ENCODE measurements around the gene HSPA4.
"Not testable (repeated sequence)": the region's sequence is repeated elsewhere in the genome, so short reads cannot be mapped to it uniquely, and the experiment has no call there.

The HSPA4 gene

DNA sequence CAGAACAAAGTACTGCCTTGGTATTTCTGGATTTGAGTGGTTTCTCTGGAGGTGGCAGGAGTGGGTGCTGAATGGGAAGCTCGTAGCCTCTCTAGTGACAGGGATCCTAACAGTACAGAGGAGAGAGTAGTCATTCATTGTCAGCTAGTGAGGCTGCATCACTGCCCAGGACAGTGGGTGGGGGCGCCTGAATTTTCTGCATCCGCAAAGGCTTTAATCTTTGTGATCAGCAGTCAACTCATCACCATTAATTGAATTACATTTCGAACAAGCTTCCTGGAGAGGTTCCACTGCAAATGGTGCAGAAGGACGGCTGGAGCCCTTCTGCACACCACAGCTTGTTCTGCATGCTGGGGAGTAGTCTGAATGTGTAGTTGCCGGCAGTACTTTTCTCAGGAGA is 77.5 kb downstream of the HSPA4 start:
- DNase-seq: no peak

DNA sequence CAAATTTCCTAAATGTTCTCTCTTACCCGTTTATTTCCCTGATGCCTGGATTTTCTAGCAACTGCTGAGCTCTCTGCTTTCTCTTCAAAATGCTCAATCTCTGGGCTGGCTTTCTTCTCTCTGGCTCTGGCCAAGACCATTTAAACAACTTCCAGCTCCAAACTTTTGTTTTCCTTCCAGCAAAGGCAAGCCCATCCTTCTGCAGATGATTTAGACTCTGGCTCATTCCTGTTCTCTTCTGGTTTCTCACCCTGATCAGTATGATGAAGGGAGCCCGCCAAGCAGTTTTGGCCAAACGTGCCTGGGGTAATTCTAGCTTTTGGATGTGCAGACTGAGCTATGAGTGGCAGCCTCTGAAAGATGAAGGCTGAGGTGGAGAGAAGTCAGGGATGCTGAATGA is 78.1 kb downstream of the HSPA4 start:
- DNase-seq: no peak

DNA sequence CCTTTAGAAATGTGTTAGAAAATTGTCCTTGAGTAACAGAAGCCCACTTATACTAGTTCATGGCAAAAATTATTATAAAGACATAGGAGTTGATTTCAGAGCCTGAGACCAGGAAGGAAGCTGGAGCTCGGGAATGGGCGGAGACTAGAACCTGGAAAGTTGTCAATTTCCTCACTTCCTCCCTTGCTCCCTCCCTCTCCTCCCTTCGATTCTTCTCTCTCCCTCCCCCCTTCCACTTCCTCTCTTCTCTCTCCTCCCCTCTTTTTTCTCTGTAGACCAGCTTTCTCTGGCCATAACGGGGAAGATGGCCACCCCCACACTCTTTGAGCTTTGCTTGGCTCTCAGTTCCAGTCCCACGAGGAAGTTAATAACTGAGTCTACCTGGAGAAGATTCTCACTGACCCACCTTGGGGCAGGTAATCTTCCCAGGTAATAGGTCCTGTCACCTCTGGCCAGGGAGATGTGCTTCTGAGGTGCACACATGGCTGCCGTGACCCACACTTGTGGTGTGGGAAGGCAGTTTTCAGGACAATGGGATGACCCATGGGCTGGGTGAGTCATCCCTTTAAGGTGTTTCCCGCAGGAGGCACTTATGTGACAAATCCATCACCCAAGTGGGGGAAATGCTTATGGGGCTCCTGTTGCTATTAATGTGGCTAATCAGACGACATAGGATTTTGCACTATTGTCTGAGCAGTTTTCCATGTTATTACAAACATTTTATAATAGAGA is 78.7 kb downstream of the HSPA4 start:
- DNase-seq: no peak

DNA sequence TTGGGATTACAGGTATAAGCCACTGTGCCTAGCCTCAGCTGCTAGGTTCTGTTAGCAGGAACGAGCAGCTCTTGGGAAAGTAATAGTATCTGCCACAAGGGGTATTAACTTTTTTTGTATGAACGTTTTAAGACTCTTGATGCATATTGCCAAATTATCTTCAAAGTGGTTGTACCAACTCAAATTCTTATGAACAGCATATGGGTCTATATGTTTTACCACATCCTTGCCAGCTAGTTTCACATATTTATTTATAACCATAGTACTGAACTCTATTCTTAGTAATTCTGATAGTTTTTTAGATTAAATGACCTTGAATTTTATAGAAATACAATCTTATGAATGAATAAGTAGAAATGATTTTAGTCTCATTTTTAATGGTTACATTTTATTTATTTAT is 80.9 kb downstream of the HSPA4 start:
- no peak for DNase-seq

DNA sequence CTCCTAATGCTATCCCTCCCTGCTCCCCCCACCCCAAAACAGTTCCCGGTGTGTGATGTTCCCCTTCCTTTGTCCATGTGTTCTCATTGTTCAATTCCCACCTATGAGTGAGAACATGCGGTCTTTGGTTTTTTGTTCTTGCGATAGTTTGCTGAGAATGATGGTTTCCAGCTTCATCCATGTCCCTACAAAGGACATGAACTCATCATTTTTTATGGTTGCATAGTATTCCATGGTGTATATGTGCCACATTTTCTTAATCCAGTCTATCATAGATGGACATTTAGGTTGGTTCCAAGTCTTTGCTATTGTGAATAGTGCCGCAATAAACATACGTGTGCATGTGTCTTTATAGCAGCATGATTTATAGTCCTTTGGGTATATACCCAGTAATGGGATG is 81.4 kb downstream of the HSPA4 start:
- not testable (repeated sequence) for DNase-seq

DNA sequence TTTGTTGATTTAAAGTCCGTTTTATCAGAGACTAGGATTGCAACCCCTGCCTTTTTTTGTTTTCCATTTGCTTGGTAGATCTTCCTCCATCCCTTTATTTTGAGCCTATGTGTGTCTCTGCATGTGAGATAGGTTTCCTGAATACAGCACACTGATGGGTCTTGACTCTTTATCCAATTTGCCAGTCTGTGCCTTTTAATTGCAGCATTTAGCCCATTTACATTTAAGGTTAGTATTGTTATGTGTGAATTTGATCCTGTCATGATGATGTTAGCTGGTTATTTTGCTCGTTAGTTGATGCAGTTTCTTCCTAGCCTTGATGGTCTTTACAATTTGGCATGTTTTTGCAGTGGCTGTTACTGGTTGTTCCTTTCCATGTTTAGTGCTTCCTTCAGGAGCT is 85.1 kb downstream of the HSPA4 start:
- DNase-seq: not testable (repeated sequence)

DNA sequence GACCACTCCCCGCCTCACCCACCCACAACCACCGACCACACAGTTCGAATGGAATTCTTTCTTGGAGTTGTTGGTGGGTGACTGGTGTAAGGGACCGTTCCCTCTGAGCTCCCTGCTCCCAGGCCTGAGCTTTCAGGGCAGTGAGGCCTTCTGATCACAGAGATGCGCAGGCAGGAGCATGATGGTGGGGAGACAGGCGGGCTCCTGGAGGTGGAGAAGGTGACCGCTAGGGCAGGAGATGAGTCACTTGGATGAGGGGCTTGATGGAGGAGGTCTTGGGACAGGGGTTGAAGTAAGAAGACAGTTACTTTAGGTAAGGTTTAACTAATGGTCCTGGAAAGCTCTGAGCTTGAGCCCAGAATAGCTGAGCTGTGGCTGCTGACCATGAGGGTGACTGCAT is 88.5 kb downstream of the HSPA4 start:
- no peak for DNase-seq

DNA sequence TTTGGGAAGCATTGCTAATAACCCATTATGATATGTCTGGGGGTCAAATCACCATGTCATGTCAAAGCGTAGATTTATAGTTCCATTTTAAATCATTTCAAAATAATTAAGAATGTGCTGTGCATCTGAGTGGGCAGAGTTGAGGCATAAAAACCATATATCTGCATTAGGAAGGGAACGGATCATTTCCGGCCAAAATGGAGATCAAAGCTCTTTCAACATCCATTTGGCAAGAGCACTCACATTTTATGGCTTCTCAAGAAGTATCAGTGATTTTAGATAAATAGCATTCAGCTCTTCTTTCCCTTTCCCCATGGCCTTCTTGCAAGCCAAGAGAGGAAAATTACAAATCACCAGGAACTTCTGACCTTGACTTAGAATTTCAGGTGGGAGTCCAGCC is 89.9 kb downstream of the HSPA4 start:
- no peak for DNase-seq

DNA sequence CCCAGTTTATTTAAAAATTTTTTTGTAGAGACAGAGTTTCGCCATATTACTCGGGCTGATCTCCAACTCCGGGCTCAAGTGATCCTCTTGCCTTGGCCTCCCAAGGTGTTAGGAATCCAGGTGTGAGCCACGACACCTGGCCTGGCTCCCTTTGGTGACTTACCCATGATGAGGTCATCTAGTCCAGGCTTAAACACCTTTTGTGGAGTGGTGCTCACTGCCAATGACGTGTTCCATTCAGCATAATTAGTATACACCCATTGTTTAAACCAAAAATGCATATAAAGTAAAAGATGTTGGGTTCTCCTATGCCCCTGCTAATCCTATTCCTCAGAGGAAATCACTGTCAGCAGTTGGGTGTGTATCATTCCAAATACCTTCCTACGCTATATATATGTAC is 91.0 kb downstream of the HSPA4 start:
- no peak for DNase-seq

DNA sequence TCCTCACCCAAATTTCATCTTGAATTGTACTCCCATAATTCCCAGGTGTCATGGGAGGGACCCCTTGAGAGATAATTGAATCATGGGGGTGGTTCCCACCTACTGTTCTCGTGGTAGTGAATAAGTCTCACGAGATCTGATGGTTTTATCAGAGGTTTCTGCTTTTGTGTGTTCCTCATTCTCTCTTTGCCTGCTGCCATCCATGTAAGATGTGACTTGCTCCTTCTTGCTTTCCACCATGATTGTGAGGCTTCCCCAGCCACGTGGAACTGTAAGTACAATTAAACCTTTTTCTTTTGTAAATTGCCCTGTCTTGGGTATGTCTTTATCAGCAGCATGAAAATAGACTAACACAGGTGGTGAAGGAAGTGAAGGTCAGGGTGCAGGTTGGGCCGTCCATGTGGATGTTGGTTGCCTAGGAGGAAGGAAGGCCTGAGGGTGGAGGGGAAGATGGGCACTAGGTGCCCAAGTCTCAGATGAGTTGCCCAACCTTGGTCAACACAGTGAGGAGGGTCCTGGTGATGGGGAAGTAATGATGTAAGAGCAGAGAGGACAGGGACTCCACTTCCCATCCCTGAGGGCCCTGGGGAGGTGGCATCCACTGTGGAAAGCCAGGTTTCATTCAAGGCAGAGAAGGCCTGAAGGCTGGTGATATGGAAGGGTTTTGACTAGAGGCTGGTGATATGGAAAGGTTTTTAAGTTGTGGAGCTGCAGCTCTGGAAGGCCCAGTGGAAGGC is 92.6 kb downstream of the HSPA4 start:
- no peak for DNase-seq

DNA sequence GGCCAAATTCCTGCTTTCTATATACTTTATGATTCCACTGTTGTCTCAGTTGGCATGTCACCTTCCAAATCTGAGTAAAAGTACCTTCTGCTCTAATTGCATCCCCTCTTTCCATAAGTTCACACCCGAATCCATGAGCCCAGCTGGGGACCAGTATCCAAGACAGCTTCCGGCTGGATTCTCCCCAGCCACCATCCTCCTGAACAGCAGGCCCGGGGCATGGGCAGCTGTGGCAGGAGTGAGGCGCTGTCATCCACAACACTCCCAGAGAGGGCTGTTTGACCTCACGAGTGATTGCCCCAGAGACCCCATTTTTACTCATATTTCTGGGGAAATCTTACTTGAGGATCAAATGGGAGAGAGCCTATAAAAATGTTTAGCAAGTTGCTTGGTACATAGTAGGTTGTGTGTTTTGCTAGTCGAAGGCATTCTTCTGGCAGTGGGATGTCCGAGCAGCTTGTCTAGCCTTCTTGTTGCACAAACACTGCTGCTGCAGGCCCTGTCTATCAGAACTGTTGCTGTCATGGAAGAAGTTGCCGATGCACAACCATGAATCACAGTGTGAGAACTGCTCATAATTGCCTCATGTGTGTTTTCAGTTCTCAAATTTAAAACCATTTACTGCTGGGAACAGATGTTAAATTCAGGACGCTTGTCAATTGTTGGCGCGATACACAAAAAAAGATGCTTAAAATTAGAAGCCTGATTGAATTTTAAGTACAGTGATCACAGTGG is 93.8 kb downstream of the HSPA4 start:
- no peak for DNase-seq

DNA sequence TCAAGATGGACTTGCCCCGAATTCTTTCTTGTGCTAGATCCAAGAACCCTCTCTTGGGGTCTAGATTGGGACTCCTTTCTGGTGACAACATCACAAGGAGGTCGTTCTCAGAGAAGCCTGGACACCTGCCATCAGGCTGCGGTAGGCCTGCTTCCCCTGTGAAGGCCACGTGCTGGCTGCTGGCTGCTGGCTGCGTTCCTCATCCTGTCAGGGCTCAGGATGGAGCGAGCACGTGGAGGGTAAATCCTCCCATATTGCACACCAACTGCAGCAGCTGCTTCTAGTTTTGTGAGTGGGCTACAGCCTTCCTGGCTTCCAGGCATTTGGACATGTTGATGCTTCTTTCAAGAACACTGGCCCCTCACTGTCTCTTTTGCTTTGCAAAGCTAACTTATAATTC is 95.6 kb downstream of the HSPA4 start:
- DNase-seq: no peak

DNA sequence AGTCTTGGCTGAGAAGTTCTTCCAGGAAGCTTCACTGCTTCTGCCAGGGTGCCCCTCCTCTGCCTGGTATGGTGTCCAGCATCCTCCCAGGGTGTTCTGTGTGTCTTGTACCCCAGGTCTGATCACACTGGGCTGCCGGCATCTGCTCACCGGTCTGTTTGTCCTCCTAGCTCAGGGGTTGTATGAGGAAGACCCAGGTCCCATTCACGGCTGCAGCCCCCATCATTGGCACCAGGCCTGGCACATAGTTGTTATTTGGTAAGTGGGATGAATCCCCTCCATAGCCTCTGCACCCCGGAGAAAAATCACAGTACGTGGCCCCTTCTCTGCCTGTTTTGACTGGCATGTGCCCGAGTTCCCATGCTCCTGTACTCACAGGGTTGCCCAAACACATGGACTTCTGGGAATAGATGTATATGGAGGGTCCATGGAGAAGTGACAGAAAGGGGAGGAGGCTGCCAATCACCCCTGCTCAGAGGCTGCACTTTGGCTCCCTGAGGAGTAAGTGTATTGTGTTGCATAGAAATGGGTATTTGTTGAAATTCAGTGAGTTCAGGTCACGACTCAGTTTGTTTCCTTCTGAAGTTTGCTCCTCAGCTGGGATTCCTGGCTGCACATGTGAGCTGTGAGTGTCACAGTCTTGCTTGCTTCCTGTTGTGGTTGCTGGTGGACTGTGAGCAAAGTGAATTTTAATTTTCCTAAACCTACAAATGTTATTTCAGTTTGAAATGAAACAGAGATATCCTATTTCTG is 96.2 kb downstream of the HSPA4 start:
- no peak for DNase-seq

DNA sequence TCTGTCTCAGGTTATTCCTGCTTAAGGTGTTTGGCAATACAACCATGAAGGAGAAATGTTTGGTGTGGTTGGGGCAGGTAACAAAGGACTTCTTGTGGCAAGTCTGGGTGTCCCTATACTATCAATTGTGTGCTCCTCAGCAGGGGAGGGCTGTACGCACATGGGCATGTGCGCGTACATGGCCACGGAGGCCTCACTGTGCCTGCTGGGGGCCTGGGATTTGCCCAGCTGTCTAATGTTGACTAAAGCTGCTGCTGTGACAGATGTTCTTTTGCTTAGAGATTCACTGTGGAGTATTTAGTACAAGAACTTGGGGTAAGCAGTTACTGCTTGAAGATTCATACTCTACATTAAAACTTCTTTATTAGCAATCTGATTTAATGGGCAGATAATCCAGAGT is 97.5 kb downstream of the HSPA4 start:
- peak; percentile 25 for DNase-seq

DNA sequence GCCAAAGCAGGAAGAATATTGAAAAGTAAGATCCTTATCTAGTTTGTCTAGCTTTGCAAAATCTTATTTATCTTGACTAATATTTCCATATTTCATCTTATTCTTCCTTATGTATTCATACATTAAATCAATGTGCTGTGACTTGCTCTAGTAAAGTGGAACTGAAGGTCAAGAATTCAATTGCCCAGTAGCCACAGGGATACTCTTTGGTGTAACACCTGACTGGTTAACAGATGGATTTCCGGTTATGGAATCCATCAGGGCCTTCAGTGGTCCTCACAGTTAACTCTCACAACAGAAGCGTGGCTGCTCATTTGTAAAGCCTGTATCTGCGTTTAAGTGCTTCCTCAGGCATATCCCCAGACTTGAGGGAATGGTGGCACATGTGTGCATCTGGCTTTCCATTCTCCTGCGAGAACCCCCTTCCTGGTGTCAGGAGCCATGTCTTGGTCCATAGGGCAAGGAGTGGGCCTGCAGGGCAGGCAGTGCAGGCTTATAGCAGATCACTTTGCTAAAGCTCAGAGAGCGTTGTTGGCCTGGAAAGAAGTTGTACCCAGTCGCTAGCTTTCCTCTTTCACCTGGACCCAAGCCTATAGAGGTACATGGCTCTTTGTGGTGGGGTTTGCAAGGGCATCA is 99.2 kb downstream of the HSPA4 start:
- DNase-seq: no peak

DNA sequence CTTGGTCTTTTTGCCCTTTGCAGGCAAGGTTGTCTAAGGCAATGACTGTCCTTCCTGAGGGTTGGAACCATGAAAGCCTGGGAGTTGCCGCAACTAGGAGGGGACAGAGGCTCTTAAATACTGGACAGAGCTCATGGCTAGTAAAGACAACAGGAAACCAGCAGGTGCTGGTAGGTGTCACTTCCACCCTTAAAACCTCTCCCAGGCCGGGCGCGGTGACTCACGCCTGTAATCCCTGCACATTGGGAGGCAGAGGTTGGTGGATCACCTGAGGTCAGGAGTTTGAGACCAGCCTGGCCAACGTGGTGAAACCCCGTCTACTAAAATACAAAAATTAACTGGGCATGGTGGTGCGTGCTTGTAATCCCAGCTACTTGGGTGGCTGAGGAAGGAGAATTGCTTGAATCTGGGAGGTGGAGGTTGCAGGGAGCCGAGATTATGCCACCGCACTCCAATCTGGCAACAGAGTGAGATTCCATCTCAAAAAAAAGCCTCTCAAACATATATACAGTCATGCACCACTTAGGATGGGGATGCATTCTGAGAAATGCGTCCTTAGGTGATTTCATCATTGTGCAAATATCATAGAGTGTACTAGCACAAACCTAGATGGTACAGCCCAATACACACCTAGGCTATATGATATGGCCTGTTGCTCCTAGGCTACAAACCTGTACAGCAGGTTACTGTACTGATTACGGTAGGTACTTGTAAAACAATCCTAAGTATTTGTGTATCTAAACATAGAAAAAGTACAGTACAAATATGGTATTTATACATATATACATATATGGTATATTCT is 102.7 kb downstream of the HSPA4 start:
- peak; percentile 51 for DNase-seq

DNA sequence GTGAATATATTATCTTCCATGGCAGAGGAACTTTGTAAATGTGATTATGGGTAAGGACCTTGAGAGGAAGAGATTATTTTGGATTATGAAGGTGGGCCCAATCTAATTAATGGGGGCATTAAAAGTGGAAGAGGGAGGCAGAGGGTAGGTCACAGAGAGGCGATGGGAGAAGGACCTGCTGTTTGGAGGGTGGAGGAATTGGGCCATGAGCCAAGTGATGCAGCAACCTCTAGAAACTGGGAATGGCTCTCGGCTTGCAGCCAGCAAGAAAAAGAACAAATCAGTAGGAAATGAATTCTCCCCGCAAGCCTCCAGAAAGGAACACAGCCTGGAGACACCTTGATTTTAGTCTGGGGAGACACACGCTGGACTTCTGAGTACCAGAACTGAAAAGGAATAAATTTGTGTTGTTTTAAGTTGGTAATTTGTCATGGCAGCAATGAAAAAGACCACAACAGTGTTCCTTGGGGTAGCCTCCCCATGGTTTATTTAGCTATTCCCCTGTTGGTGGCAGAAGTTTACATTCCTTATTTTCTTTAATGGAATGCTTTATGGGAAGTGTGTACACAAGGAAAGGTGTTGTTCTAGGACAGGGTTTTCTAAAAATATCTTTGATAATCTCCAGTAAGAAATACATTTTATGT is 103.6 kb downstream of the HSPA4 start:
- DNase-seq: no peak

Data from NCI-H510A (cell line).